Activated naive CD8-positive, alpha-beta T cell (primary cell): Measurements from ENCODE around the gene SEC14L1.
A peak's percentile ranks its signal among the peaks of the same experiment; 100 is the strongest.
"Not testable (repeated sequence)": the region's sequence is repeated elsewhere in the genome, so short reads cannot be mapped to it uniquely, and the experiment has no call there.

ENCODE experiments used
- H3K27ac Mint-ChIP-seq: one replicate; pipeline ENCODE4 v1.8.0; 2021; ENCODE audit warnings: mixed read lengths
- H3K27me3 Mint-ChIP-seq: one replicate; pipeline ENCODE4 v1.8.0; 2021; ENCODE audit warnings: mixed read lengths
- H3K36me3 Mint-ChIP-seq: one replicate; pipeline ENCODE4 v1.8.0; 2021; ENCODE audit warnings: mixed read lengths
- H3K4me1 Mint-ChIP-seq: one replicate; pipeline ENCODE4 v1.8.0; 2021; ENCODE audit warnings: low read depth, mixed read lengths
- H3K4me3 Mint-ChIP-seq: one replicate; pipeline ENCODE4 v1.8.0; 2021; ENCODE audit warnings: mild to moderate bottlenecking, mixed read lengths
- H3K9me3 Mint-ChIP-seq: one replicate; pipeline ENCODE4 v1.8.0; 2021; ENCODE audit warnings: low read depth, mixed read lengths

Gene SEC14L1

DNA sequence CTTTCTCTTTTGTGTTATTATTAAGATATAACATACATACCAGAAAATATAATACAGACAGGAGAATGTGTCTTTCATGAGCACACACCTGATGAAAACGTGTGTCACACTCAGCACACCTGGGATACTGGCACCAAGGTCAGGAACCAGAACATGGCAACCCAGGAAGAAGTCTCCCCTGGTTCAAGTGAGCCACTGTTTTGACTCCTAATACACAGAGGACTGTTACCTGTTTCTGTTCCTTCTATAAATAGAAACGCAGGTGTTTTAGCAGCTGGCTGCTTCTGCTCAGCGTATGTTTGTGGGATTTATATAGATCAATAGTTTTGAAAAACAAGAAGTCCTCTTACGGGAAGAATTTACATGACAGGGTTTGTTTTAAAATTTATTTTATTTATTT lies 3.5 kb downstream of the SEC14L1 start:
- Mint-ChIP-seq H3K36me3 (peaks cover 13% of the 10 kb centered on the region), H3K27me3 (no peaks in the 10 kb centered on the region), H3K9me3 (no peaks in the 10 kb centered on the region), H3K4me1 (peaks cover 61% of the 10 kb centered on the region), H3K27ac (no peak overlapping the region), H3K4me3 (no peak overlapping the region)

DNA sequence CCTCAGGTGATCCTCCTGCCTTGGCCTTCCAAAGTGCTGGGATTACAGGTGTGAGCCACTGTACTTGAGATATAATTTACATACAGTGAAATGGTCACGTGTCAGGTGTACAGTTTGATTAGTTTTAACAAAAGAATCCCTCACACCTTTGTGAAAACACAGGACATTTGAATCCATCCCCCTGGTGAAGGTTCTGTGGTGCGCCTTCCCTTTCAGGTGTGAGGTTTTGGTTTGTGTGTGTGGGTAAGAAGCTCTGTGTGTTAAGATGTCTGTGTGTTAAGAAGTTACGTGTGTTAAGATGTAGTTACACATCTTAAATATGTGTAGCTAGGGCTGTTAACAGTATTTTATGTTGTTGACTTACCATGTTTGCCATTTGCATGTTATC lies 4.4 kb downstream of the SEC14L1 start:
- peaks cover 57% of the 10 kb centered on the region for H3K4me1 Mint-ChIP-seq
- peaks cover 13% of the 10 kb centered on the region for H3K36me3 Mint-ChIP-seq
- no peak overlapping the region for H3K4me3 Mint-ChIP-seq
- no peaks in the 10 kb centered on the region for H3K9me3 Mint-ChIP-seq
- H3K27me3 Mint-ChIP-seq = no peaks in the 10 kb centered on the region
- peak overlapping the region; percentile 16 for H3K27ac Mint-ChIP-seq

DNA sequence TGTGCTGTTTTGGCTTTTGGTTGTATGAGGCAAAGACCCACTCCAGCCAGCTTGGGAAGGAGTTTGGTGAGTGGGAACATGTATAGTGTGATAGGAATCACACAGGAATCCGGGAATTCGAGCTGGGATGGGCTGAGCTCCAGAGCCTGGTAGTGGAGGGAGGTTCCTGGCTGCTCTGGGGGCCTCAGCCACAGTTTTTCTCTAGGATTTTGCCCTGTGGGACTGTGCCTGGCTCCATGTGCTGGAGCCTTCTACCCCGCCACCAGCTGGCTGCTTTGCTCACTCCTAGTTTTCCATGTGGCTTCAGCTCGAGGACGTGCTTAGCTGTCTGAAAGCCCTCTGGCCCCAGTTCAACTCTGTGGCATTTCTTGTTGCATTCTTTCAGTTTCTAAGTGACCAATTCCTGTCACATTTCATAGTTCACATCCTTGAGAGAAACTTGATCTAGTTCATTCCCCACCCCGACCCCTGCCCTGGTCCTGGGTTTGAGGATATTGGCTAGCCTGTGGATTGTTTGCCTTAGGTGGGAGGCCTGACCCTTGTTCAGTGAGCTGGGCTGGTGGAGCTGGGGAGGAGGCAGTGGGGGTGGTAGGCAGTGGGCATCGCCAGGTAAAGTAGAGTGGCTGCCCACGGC lies 5.0 kb downstream of the SEC14L1 start:
- peak overlapping the region; percentile 48 for H3K27ac Mint-ChIP-seq

DNA sequence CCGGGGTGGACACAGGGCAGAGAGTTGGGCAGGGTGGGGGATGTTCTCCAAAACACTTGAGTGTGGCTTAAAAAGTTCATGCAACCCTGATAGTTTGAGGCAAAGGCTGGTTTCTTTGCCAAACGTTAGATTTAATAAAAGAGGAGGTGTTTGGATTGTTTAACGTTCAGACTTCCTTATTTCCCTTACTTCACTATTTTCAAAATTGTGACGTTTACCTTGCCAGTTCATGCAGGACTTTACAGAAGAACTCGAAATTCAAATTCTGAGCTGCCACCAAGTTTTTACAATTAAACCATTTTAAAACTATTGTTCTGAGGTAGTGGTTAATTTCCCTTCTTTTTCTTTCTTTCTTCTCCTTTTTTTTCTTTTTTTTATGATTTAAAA lies 5.5 kb downstream of the SEC14L1 start:
- H3K4me3 Mint-ChIP-seq = no peak overlapping the region
- H3K27me3 Mint-ChIP-seq = no peaks in the 10 kb centered on the region
- peak overlapping the region; percentile 48 for H3K27ac Mint-ChIP-seq
- H3K36me3 Mint-ChIP-seq = peaks cover 13% of the 10 kb centered on the region
- no peaks in the 10 kb centered on the region for H3K9me3 Mint-ChIP-seq
- H3K4me1 Mint-ChIP-seq = peaks cover 62% of the 10 kb centered on the region

More for the DNA sequence above, 5.0 kb downstream of the SEC14L1 start:
- H3K4me1 Mint-ChIP-seq = peaks cover 58% of the 10 kb centered on the region
- H3K27me3 Mint-ChIP-seq = no peaks in the 10 kb centered on the region
- no peak overlapping the region for H3K4me3 Mint-ChIP-seq
- H3K9me3 Mint-ChIP-seq = no peaks in the 10 kb centered on the region
- peaks cover 13% of the 10 kb centered on the region for H3K36me3 Mint-ChIP-seq

DNA sequence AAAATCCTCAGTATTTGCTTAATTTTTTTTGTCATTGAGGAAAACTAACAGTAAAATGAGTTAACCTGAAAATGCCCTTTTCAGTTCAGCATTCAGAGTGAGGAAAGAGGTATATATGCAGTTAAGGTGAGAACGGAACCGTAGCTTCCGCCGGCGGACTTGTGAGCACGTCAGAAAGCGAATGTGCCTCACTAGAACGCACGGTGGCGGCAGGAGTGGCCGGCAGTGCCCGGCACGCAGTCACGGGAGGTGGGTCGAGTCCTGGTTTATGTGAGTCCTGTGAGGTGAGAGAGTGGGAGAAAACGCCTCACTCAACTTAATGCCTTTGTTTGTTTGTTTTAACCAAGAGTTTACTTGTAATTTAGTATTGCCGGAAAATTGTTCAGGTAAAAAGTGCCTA lies 6.1 kb downstream of the SEC14L1 start:
- Mint-ChIP-seq H3K4me1 (peaks cover 60% of the 10 kb centered on the region), H3K27ac (peak overlapping the region; percentile 9), H3K4me3 (peak overlapping the region; percentile 40)

DNA sequence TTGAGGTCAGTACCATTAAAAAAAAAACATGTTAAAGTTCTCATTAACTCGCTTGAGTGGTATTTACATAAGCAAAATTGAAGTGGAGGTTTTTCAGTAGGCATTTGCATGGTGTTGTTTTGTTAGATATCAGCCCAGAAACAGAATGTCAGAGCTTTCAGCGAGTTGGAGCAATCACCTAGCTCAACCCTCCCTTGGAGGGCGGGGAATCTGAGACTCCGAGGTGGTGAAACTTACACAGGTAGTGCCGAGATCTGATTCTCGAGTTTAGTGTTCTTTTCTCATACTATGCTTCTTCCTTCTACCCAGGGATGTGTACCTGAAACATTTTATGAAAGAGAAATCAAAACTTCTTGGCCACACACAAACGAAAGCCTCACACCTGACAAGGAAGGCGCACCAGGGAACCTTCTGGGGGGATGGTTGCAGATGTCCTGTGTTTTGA lies 6.6 kb downstream of the SEC14L1 start:
- H3K27ac Mint-ChIP-seq = no peak overlapping the region
- no peaks in the 10 kb centered on the region for H3K27me3 Mint-ChIP-seq
- H3K4me3 Mint-ChIP-seq = no peak overlapping the region
- peaks cover 58% of the 10 kb centered on the region for H3K4me1 Mint-ChIP-seq
- peaks cover 15% of the 10 kb centered on the region for H3K36me3 Mint-ChIP-seq
- no peaks in the 10 kb centered on the region for H3K9me3 Mint-ChIP-seq

More for the DNA sequence above, 6.1 kb downstream of the SEC14L1 start:
- no peaks in the 10 kb centered on the region for H3K9me3 Mint-ChIP-seq
- H3K27me3 Mint-ChIP-seq = no peaks in the 10 kb centered on the region
- peaks cover 15% of the 10 kb centered on the region for H3K36me3 Mint-ChIP-seq

DNA sequence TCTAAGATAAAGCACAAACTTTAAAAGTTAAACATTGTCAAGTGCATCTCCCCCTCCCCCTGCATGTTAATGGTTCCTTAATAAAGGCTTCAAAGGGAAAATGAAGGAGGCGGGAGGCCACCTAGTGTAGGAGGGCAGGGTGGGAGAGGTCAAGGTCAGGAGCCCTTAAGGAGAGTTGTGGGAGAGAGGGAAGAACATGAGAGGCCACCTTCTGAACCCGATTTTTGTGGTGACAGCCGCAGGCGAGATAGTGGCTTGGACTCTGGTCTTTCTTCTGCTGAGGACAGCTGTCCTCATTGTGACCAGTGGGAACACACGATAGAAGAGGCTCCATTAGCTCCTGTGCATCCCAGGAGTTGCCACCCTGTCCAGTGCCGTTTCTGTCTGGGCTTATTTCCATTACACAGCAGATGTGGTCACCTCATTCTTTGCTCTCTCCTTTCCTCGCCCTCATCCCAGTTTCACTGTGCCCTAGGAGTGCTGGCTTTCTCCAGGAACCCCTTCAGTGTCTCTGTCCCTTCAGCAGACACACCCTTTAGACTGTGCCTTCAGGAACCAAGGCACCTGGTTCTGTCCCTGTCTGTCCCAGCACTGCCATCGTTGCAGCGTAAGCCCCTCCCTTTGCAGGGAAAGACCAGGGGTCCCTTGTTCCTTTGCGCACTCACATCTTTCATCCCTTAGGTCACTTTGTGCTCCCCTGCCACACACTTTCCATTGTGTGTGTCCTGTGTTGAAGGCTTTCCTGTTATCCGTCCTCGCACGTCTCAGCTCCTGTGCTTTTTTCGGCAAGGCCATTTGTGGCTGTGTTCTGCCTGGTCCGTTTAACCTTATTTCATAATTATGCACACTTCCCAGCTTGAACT lies 7.5 kb downstream of the SEC14L1 start:
- Mint-ChIP-seq H3K27me3 (no peaks in the 10 kb centered on the region), H3K4me3 (no peak overlapping the region)

DNA sequence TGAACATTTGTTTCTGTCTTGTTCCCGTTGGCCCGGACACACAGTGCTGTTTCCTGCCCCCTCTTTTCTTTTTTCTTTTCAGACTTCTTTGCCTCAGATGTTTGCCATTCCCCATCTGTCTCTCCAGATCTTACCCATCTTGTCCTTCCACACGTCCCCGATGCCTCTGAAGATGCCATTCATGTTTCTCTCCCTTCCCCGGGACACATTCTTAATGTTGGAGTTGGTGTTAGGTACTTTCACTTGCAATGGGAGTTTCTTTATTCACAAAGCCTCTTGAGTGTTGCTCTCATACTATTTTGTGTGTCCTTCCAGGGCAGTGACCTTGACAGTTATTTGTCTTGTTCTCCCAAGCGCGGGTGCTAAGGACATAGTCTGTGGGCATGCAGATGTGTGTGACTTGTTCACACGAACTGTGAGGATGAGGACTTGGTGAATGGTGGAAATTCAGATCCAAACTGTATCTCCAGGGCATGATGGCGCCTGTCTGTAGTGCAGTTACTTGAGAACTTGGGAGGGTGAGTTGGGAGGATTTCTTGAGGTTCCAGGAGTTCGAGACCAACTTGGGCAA lies 8.3 kb downstream of the SEC14L1 start:
- no peaks in the 10 kb centered on the region for H3K27me3 Mint-ChIP-seq
- peaks cover 15% of the 10 kb centered on the region for H3K36me3 Mint-ChIP-seq
- H3K4me1 Mint-ChIP-seq = peaks cover 55% of the 10 kb centered on the region
- H3K27ac Mint-ChIP-seq = peak overlapping the region; percentile 79
- no peaks in the 10 kb centered on the region for H3K9me3 Mint-ChIP-seq
- H3K4me3 Mint-ChIP-seq = no peak overlapping the region

More for the DNA sequence above, 7.5 kb downstream of the SEC14L1 start:
- Mint-ChIP-seq H3K4me1 (peaks cover 54% of the 10 kb centered on the region), H3K27ac (no peak overlapping the region), H3K36me3 (peaks cover 15% of the 10 kb centered on the region), H3K9me3 (no peaks in the 10 kb centered on the region)

DNA sequence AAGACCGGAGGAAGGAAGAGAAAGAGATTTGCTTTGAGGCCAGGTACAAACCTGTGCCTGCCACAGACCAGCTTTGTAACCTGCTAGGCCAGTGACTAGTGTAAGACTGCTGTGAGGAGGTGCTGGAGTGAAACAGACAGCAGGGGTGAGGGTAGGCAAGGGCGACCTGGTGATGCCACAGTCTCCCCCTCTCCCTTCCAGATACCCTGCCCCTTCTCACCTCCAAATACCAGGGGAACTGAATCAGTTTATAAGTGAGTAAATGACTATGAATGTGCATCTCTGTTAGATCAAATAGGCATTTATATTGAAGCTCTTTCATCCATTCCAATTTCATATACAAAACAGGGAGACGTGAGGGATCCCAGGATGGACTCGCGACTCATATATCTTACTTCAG lies 9.4 kb downstream of the SEC14L1 start:
- no peak overlapping the region for H3K27ac Mint-ChIP-seq

DNA sequence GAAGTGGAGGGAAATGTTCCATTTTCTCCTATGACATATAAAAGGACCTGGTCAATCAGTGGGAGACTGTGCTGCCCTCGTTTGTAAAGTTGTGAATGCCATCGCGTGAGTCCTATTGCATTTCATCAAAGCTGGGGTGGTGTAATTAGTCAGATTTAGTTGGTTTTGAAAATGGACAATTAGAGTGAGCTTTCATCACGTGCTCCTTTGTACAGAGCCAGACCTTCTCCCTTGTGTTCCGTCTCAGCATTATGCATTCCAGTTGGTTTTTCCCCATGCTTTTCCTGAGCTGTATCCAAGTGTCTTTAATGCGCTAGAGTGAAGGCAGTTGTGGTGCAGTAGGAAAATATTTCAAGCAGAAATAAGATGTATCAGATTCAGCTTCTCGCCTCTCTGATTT lies 10.4 kb downstream of the SEC14L1 start:
- H3K4me3 Mint-ChIP-seq = no peak overlapping the region
- peaks cover 54% of the 10 kb centered on the region for H3K4me1 Mint-ChIP-seq
- H3K27ac Mint-ChIP-seq = no peak overlapping the region

More for the DNA sequence above, 9.4 kb downstream of the SEC14L1 start:
- H3K9me3 Mint-ChIP-seq = no peaks in the 10 kb centered on the region
- peaks cover 14% of the 10 kb centered on the region for H3K36me3 Mint-ChIP-seq
- H3K4me3 Mint-ChIP-seq = no peak overlapping the region
- no peaks in the 10 kb centered on the region for H3K27me3 Mint-ChIP-seq
- H3K4me1 Mint-ChIP-seq = peaks cover 56% of the 10 kb centered on the region

DNA sequence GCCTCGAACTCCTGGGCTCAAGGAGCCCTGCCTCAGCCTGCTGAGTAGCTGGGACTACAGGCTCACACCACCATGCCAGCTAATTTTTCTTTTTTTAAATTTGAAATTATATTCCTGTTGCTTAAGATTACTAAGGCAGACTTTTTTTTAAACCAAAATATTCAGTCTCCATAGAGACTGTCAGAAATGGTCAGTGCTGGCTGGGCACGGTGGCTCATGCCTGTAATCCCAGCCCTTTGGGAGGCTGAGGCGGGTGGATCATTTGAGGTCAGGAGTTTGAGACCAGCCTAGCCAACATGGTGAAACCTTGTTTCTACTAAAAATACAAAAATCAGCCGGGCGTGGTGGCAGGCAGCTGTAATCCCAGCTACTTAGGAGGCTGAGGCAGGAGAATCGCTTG lies 11.3 kb downstream of the SEC14L1 start:
- not testable (repeated sequence) for H3K36me3 Mint-ChIP-seq, H3K4me3 Mint-ChIP-seq, H3K9me3 Mint-ChIP-seq, H3K27me3 Mint-ChIP-seq, H3K27ac Mint-ChIP-seq
- peaks cover 48% of the 10 kb centered on the region for H3K4me1 Mint-ChIP-seq

More for the DNA sequence above, 10.4 kb downstream of the SEC14L1 start:
- H3K36me3 Mint-ChIP-seq = peaks cover 11% of the 10 kb centered on the region
- no peaks in the 10 kb centered on the region for H3K27me3 Mint-ChIP-seq
- H3K9me3 Mint-ChIP-seq = no peaks in the 10 kb centered on the region

DNA sequence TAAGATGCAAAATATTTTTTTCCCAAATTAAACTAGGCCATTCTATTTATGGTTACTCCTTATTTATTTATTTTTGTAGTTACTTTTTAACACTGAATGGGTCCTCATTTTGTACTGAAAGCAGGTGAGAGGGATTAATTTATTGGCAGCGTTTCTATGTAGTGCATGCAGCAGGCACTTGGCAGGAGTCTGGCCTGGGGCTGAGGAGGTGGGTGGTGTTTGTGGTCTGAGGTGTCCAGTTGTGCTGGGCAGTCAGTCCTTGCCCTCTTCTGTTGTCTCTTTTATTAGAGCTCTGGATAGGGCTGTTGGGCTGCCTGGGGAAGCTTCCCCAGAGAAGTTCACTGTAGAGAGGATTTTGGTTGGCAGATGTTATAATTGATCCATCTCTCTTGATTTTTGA lies 12.7 kb downstream of the SEC14L1 start:
- Mint-ChIP-seq H3K9me3 (no peaks in the 10 kb centered on the region), H3K27ac (peak overlapping the region; percentile 23), H3K36me3 (peaks cover 13% of the 10 kb centered on the region), H3K4me3 (no peak overlapping the region), H3K4me1 (peaks cover 48% of the 10 kb centered on the region), H3K27me3 (no peaks in the 10 kb centered on the region)

DNA sequence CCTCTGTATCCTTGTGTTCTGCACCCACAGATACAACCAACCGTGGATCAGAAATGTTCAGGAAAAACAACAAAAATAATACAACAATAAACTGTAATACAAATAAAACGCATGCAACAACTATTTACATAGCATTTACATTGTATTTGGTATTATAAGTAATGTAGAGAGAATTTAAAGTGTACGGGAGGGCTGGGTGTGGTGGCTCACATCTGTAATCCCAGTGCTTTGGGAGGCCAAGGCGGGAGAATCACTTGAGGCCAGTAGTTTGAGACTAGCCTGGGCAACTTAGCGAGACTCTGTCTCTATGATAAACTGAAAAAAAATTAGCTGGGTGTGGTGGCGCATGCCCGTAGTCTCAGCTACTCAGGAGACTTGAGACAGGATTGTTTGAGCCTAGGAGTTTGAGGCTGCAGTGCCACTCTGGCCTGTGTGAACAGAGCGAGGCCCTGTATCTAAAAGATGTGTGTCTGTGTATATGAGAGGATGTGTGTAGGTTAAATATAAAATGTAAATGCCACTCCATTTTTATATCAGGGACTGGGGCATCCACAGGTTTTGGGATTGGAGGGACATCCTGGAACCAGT lies 13.3 kb downstream of the SEC14L1 start:
- H3K27me3 Mint-ChIP-seq = no peaks in the 10 kb centered on the region
- H3K27ac Mint-ChIP-seq = peak overlapping the region; percentile 10
- no peak overlapping the region for H3K4me3 Mint-ChIP-seq
- no peaks in the 10 kb centered on the region for H3K9me3 Mint-ChIP-seq
- H3K4me1 Mint-ChIP-seq = peaks cover 43% of the 10 kb centered on the region
- H3K36me3 Mint-ChIP-seq = peaks cover 8% of the 10 kb centered on the region

DNA sequence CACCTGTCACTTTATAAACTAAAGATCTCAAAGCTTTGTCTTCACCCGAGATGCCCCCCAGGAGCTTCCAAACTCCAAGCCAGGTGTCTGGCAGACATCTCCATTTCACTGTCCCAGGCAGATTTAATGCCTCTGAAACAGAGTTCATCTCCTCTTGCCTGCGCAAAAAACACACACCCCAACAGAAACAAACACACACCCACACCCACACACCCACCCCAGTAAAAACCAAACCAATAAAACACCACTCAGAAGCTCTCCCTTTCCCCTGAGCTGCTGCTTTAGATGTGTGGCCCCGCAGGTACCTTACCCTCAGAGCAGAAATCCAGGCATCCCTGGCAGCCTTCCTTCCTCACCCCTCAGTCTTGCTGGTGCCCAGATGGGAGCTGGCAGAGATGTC lies 14.4 kb downstream of the SEC14L1 start:
- Mint-ChIP-seq H3K27me3 (no peaks in the 10 kb centered on the region), H3K27ac (peak overlapping the region; percentile 46), H3K4me1 (peaks cover 42% of the 10 kb centered on the region), H3K36me3 (peaks cover 8% of the 10 kb centered on the region), H3K4me3 (no peak overlapping the region), H3K9me3 (no peaks in the 10 kb centered on the region)

DNA sequence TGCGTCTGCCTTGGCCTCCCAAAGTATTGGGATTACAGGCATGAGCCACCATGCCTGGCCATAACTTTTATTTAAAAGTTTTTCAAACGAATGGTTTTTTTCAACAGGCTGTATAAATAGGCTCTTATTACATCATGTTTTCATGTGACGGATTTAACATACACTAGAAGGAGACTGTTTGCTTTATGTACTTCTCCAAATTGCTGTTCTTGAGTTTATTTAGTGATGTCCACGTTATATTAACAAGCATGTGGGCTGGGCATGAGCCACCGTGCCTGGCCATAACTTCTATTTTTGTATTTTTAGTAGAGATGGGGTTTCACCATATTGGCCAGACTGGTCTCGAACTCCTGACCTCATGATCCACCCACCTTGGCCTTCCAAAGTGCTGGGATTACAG lies 17.0 kb downstream of the SEC14L1 start:
- not testable (repeated sequence) for H3K27ac Mint-ChIP-seq, H3K36me3 Mint-ChIP-seq, H3K4me3 Mint-ChIP-seq, H3K9me3 Mint-ChIP-seq, H3K27me3 Mint-ChIP-seq
- H3K4me1 Mint-ChIP-seq = peaks cover 44% of the 10 kb centered on the region
